H1 (cell line): ENCODE measurements around the gene MAP3K15. TPM values are rescaled to one million over a fixed set of nuclear protein-coding genes. Genes with fewer than 3 reads are reported as not detected.

Experiments used
- CTCF ChIA-PET: fragments of 300-600 bp; sonication (Branson Sonifier 250); formaldehyde crosslinking; loops from one replicate; lab custom pipeline; 2021; ENCODE audit not compliant: partially characterized antibody; lab: Charles Lee
- POLR2A ChIA-PET: fragments of 300-600 bp; sonication (Branson Sonifier 250); formaldehyde crosslinking; loops from one replicate; lab custom pipeline; 2021; ENCODE audit warnings: inconsistent platforms; ENCODE audit not compliant: partially characterized antibody; lab: Charles Lee
- DNase-seq, 2 experiments: peaks; one replicate each; pipeline versions ENCODE4 v3.0.0 to v3.0.0-alpha.2; 2010 to 2022; ENCODE audit warnings: low spot score in 2 of 2, low read depth in 1 of 2, mixed read lengths in 1 of 2
- FAIRE-seq: peaks from 2 replicates; lab custom pipeline; 2011; peaks lifted over from hg19 to GRCh38; lab: Jason Lieb, UNC
- H2AFZ ChIP-seq: 2 replicates; pipeline ENCODE4 v1.8.1; 2012; ENCODE audit warnings: low read length, inconsistent platforms
- H2AK5ac ChIP-seq: 2 replicates; pipeline ENCODE4 v1.6.1; 2013; ENCODE audit warnings: low read depth, low read length
- H2BK120ac ChIP-seq: replicated peaks from 2 replicates; pipeline ENCODE3; 2013; ENCODE audit warnings: low read depth, low read length, inconsistent platforms
- H2BK12ac ChIP-seq: 2 replicates; pipeline ENCODE4 v1.6.1; 2013; ENCODE audit warnings: low read depth, low read length
- H2BK15ac ChIP-seq: 2 replicates; pipeline ENCODE4 v1.6.1; 2013; ENCODE audit warnings: low read length
- H2BK20ac ChIP-seq: 2 replicates; pipeline ENCODE4 v1.6.1; 2013; ENCODE audit warnings: low read length
- H2BK5ac ChIP-seq: 2 replicates; pipeline ENCODE4 v1.6.1; 2013; ENCODE audit warnings: low read depth, low read length
- H3K14ac ChIP-seq: 2 replicates; pipeline ENCODE4 v1.6.1; 2013; ENCODE audit warnings: inconsistent platforms; ENCODE audit not compliant: insufficient read length
- H3K18ac ChIP-seq: 2 replicates; pipeline ENCODE4 v1.6.1; 2013; ENCODE audit warnings: low read length; ENCODE audit errors: extremely low read depth
- H3K23ac ChIP-seq: 2 replicates; pipeline ENCODE4 v1.6.1; 2013; ENCODE audit warnings: inconsistent platforms; ENCODE audit not compliant: insufficient read length
- H3K23me2 ChIP-seq: 2 replicates; pipeline ENCODE4 v1.6.1; 2013; ENCODE audit warnings: low read depth, low read length
- H3K27ac ChIP-seq: 2 replicates; pipeline ENCODE4 v1.6.1; 2011; ENCODE audit warnings: low read depth, low read length, inconsistent platforms
- H3K27me3 ChIP-seq, 4 experiments: replicated peaks in 1 of 4; 1 replicate in 1 of 4; 2 replicates in 3 of 4; pipeline versions ENCODE4 v1.6.1 to v1.8.1; 2011 to 2013; ENCODE audit warnings: low read length in 3 of 4, mild to moderate bottlenecking in 3 of 4, inconsistent platforms in 2 of 4, mixed read lengths in 2 of 4, moderate library complexity in 1 of 4; ENCODE audit not compliant: control insufficient read depth in 3 of 4, insufficient read depth in 3 of 4; ENCODE audit errors: extremely low read depth in 1 of 4
- H3K36me3 ChIP-seq, 4 experiments: 2 replicates each; pipeline versions ENCODE4 v1.6.1 to v1.8.1; 2011 to 2013; ENCODE audit warnings: mild to moderate bottlenecking in 4 of 4, low read length in 3 of 4, moderate library complexity in 2 of 4, control low read depth in 1 of 4, inconsistent platforms in 1 of 4; ENCODE audit not compliant: insufficient read depth in 4 of 4, control insufficient read depth in 2 of 4
- H3K4ac ChIP-seq: replicated peaks from 2 replicates; pipeline ENCODE3; 2013; ENCODE audit warnings: low read length, low read depth, mixed read lengths, inconsistent platforms; ENCODE audit not compliant: insufficient read length
- H3K4me1 ChIP-seq, 4 experiments: replicated peaks in 1 of 4; 1 replicate in 1 of 4; 2 replicates in 3 of 4; pipeline versions ENCODE4 v1.6.1 to v1.8.1; 2011 to 2013; ENCODE audit warnings: low read length in 3 of 4, inconsistent platforms in 2 of 4, mixed read lengths in 1 of 4; ENCODE audit not compliant: insufficient read depth in 4 of 4, control insufficient read depth in 3 of 4
- H3K4me2 ChIP-seq, 2 experiments: 2 replicates each; pipeline versions ENCODE4 v1.6.1 to v1.8.1; 2011 to 2013; ENCODE audit warnings: low read depth in 2 of 2, low read length in 2 of 2, control low read depth in 1 of 2, inconsistent platforms in 1 of 2, mild to moderate bottlenecking in 1 of 2; ENCODE audit not compliant: insufficient read depth in 1 of 2
- H3K4me3 ChIP-seq, 4 experiments: fragments of 200-600, 300-600 bp in 1 of 4; sonication (generic), shearing (Covaris generic), sonication (Bioruptor Twin) in 1 of 4; 2 replicates each; pipeline versions ENCODE4 v1.5.1 to v1.8.1; 2011 to 2016; ENCODE audit warnings: low read length in 4 of 4, low read depth in 3 of 4, control low read depth in 2 of 4, inconsistent platforms in 2 of 4, mild to moderate bottlenecking in 2 of 4, mixed read lengths in 1 of 4, moderate library complexity in 1 of 4; ENCODE audit not compliant: insufficient read depth in 2 of 4; ENCODE audit errors: extremely low read depth in 1 of 4
- H3K56ac ChIP-seq: replicated peaks from 2 replicates; pipeline ENCODE3; 2013; ENCODE audit warnings: low read depth, mild to moderate bottlenecking, mixed read lengths, low read length, inconsistent platforms; ENCODE audit not compliant: insufficient read length
- H3K79me1 ChIP-seq: 2 replicates; pipeline ENCODE4 v1.6.1; 2013; ENCODE audit warnings: low read depth, low read length, control low read depth
- H3K79me2 ChIP-seq, 2 experiments: 2 replicates each; pipeline versions ENCODE4 v1.6.1 to v1.8.1; 2012 to 2013; ENCODE audit warnings: low read length in 2 of 2, mild to moderate bottlenecking in 2 of 2, inconsistent platforms in 1 of 2; ENCODE audit not compliant: insufficient read depth in 2 of 2, control insufficient read depth in 1 of 2
- H3K9ac ChIP-seq, 4 experiments: replicated peaks in 1 of 4; 1 replicate in 1 of 4; 2 replicates in 3 of 4; pipeline versions ENCODE4 v1.6.1 to v1.8.1; 2011 to 2013; ENCODE audit warnings: low read depth in 3 of 4, low read length in 3 of 4, control low read depth in 2 of 4, mild to moderate bottlenecking in 2 of 4, moderate library complexity in 2 of 4, inconsistent platforms in 1 of 4; ENCODE audit errors: extremely low read depth in 1 of 4
- H3K9me3 ChIP-seq, 2 experiments: 2 replicates each; pipeline versions ENCODE4 v1.6.1 to v1.8.1; 2012 to 2013; ENCODE audit warnings: mild to moderate bottlenecking in 2 of 2, moderate library complexity in 2 of 2, control low read depth in 1 of 2, inconsistent platforms in 1 of 2, low read depth in 1 of 2, low read length in 1 of 2, mixed read lengths in 1 of 2; ENCODE audit not compliant: insufficient read depth in 2 of 2
- H4K20me1 ChIP-seq, 2 experiments: replicated peaks in 1 of 2; 2 replicates each; pipeline versions ENCODE3 to v1.8.1; 2011 to 2013; ENCODE audit warnings: inconsistent platforms in 2 of 2, low read length in 2 of 2, mild to moderate bottlenecking in 1 of 2; ENCODE audit not compliant: insufficient read depth in 2 of 2, control insufficient read depth in 1 of 2
- H4K5ac ChIP-seq: 2 replicates; pipeline ENCODE4 v1.6.1; 2013; ENCODE audit warnings: low read length, low read depth, mixed read lengths, inconsistent platforms; ENCODE audit not compliant: insufficient read length
- H4K8ac ChIP-seq: 2 replicates; pipeline ENCODE4 v1.8.0; 2013; ENCODE audit warnings: mild to moderate bottlenecking, moderate library complexity, low read length, inconsistent platforms; ENCODE audit not compliant: insufficient read depth; ENCODE audit errors: extremely low read depth
- H4K91ac ChIP-seq: replicated peaks from 2 replicates; pipeline ENCODE3; 2013; ENCODE audit warnings: low read length, mixed read lengths, inconsistent platforms; ENCODE audit not compliant: insufficient read length
- ASH2L ChIP-seq: fragments of 200-600, 300-600 bp; sonication (generic); IDR thresholded peaks from one replicate; pipeline ENCODE4 v1.7.1; 2017; ENCODE audit warnings: low read length
- BACH1 ChIP-seq: IDR thresholded peaks from 2 replicates; pipeline ENCODE4 v1.6.1; 2012; ENCODE audit warnings: low read length, improper control_type of control experiment
- JUND ChIP-seq: IDR thresholded peaks from 2 replicates; pipeline ENCODE4 v1.6.1; 2011; ENCODE audit warnings: mild to moderate bottlenecking, improper control_type of control experiment, low read length
- NANOG ChIP-seq: IDR thresholded peaks from 2 replicates; pipeline ENCODE4 v1.6.1; 2011; ENCODE audit warnings: low read length, low read depth, mild to moderate bottlenecking, inconsistent platforms; ENCODE audit not compliant: insufficient read depth, poor library complexity, severe bottlenecking
- PHF8 ChIP-seq: fragments of 200-600 bp; sonication (generic); conservative IDR thresholded peaks from 2 replicates; pipeline ENCODE4 v1.7.1; 2012; ENCODE audit warnings: low read depth, mild to moderate bottlenecking, inconsistent platforms, low read length, moderate library complexity
- POLR2A ChIP-seq, 2 experiments: IDR thresholded peaks; 1 replicate in 1 of 2; 2 replicates in 1 of 2; pipeline ENCODE4 v1.6.1; 2011; ENCODE audit warnings: low read depth in 2 of 2, low read length in 2 of 2, mild to moderate bottlenecking in 2 of 2; ENCODE audit errors: control extremely low read depth in 1 of 2
- RAD21 ChIP-seq, 2 experiments: IDR thresholded peaks in 1 of 2; conservative IDR thresholded peaks in 1 of 2; 2 replicates each; pipeline ENCODE4 v1.6.1; 2011; ENCODE audit warnings: low read depth in 2 of 2, low read length in 2 of 2, improper control_type of control experiment in 1 of 2, inconsistent platforms in 1 of 2, mild to moderate bottlenecking in 1 of 2, moderate library complexity in 1 of 2
- WGBS, 2 experiments: shearing (Covaris generic) in 1 of 2; methylation state at CpG; one replicate each; pipeline versions ENCODE4 v1.1.6 to v1.1.7; 2013 to 2015; ENCODE audit warnings: low lambda C conversion rate in 2 of 2, mixed read lengths in 2 of 2, inconsistent platforms in 1 of 2, low coverage in 1 of 2, missing lambda C conversion rate in 1 of 2; ENCODE audit not compliant: insufficient replicate concordance in 2 of 2, insufficient coverage in 1 of 2, insufficient read length in 1 of 2; ENCODE audit errors: extremely low coverage in 1 of 2, missing lambda C conversion rate in 1 of 2; 5-methylcytosine and 5-hydroxymethylcytosine counted together
- polyA plus RNA-seq, 7 experiments: library from polyadenylated mRNA; depleted of rRNA in 3 of 7; stranded (reverse) in 5 of 7; unstranded in 2 of 7; fragments of >200 nt in 5 of 7; fragments of 200-250 nt in 2 of 7; gene quantifications; 1 replicate in 5 of 7; 2 replicates in 1 of 7; 4 replicates in 1 of 7; pipeline versions ENCODE4 v1.2.1 to v1.2.3, GENCODE V29; 2011 to 2013; ENCODE audit warnings: missing spikeins in 2 of 7, mixed read lengths in 2 of 7
- total RNA-seq: library from RNA; stranded (reverse); fragmentation: NEBNext Ultra II Directional; extraction: Animal tissue kit (Norgen Biotek cat#: 25700); gene quantifications from 2 replicates; pipeline ENCODE4 v1.2.1, GENCODE V29; 2021

The MAP3K15 gene
- total and polyA plus RNA-seq, 2 of the 8 experiments (the other 6 are each of a cell fraction or from before 2014, with no cell fraction given) = 1.8 to 2.4 TPM

GRCh38 chrX:19381326-19381725 is 134.0 kb downstream of the MAP3K15 start:
- FAIRE-seq = no peak
- DNase-seq = no peak
- Histone ChIP-seq H4K8ac (no peak overlapping the region), H3K27ac (no peak overlapping the region), H3K79me1 (no peaks in the 10 kb centered on the region)
- no peak for TF ChIP-seq POLR2A (IDR thresholded peaks at IDR 0.05; ENCODE audit: control extremely low read depth in 1 of 2, low read depth in 2 of 2, low read length in 2 of 2)
- TF ChIP-seq RAD21 (IDR thresholded peaks at IDR 0.05 in 1 of 2, conservative IDR thresholded peaks at IDR 0.05 in 1 of 2; ENCODE audit: low read depth in 2 of 2, low read length in 2 of 2) = no peak
- no peak for TF ChIP-seq PHF8
- TF ChIP-seq BACH1 = no peak
- TF ChIP-seq ASH2L = no peak
- no peak for TF ChIP-seq JUND
- no peak for TF ChIP-seq NANOG
- TF ChIP-seq, all 59 proteins: peak for 0
- no peaks in the 10 kb centered on the region for H3K23me2 ChIP-seq
- no peak overlapping the region for H2AFZ ChIP-seq
- H3K9me3 ChIP-seq = no peaks in the 10 kb centered on the region
- H3K18ac ChIP-seq = no peak overlapping the region
- H3K4ac ChIP-seq = no peak overlapping the region
- H3K56ac ChIP-seq = no peak overlapping the region
- no peak overlapping the region for H2BK5ac ChIP-seq
- no peak overlapping the region for H3K4me3 ChIP-seq
- no peak overlapping the region for H2AK5ac ChIP-seq
- no peak overlapping the region for H3K4me2 ChIP-seq
- H2BK120ac ChIP-seq = no peak overlapping the region
- no peak overlapping the region for H2BK20ac ChIP-seq
- no peaks in the 10 kb centered on the region; a peak in 1 of 7 replicates for H3K4me1 ChIP-seq
- H3K36me3 ChIP-seq = no peaks in the 10 kb centered on the region
- no peak overlapping the region for H3K9ac ChIP-seq
- no peak overlapping the region for H2BK12ac ChIP-seq
- H4K5ac ChIP-seq = no peak overlapping the region
- H4K91ac ChIP-seq = no peak overlapping the region
- H3K23ac ChIP-seq = no peak overlapping the region
- ChIA-PET POLR2A (no interaction called here), CTCF (interaction anchor here (2.4 kb wide), 1 partner anchor 154 kb away, joined by 11 read pairs; no protein-coding TSS in a partner anchor)
- no peak overlapping the region for H2BK15ac ChIP-seq
- no peaks in the 10 kb centered on the region for H3K79me2 ChIP-seq
- H4K20me1 ChIP-seq = no peaks in the 10 kb centered on the region
- H3K14ac ChIP-seq = no peak overlapping the region
- no peaks in the 10 kb centered on the region for H3K27me3 ChIP-seq
- WGBS, 2 experiments = 90% methylated on average over 5 of the region's 9 CpGs; no CpG with 5 or more reads in 1 of the 2 experiments
